GM19468 (cell line): ENCODE measurements around the gene USP6NL.
"Not testable (repeated sequence)": the region's sequence is repeated elsewhere in the genome, so short reads cannot be mapped to it uniquely, and the experiment has no call there.

Experiments used
- ATAC-seq: cut with Tn5 transposase; IDR thresholded peaks from one replicate; pipeline ENCODE4 v1.9.1; 2021; ENCODE audit warnings: mild to moderate bottlenecking, moderate library complexity, moderate number of reproducible peaks; ENCODE audit not compliant: unreplicated experiment; ENCODE audit errors: extremely low read depth

USP6NL gene

DNA sequence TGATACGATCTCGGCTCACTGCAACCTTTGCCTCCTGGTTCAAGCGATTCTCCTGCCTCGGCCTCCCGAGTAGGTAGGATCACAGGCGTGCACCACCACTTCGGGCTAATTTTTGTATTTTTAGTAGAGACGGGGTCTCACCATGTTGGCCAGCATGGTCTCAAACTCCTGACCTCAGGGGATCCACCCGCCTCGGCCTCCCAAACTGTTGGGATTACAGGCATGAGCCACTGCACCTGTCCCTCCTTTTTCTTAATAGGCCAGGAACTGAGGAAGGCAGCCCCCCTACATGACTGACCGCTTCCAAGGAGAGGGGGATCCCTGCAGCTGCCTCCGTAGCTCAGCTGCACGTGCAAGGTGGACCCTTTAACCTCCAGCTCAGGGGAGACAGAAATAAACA is 175.0 kb downstream of the USP6NL start:
- ATAC-seq = not testable (repeated sequence)

DNA sequence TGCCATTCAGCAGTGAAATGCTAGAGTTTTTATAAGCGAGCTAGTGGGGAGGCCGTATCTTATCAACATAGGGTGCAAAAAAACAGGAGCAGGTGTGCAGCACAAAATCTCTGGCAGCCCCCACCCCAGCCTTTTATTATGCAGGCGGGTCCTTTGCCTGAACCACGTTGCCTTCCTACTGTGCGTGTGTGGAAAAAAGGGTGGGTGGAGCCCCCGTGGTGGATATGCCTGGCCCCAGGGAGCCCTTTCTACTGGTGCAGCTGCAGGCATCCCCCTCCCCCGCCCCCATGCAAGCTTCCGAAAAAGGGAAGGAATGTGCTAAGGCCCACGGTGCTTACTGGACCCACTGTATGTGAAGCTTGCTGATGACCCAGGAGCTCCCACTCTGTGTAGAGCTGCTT is 175.9 kb downstream of the USP6NL start:
- ATAC-seq = no peak

DNA sequence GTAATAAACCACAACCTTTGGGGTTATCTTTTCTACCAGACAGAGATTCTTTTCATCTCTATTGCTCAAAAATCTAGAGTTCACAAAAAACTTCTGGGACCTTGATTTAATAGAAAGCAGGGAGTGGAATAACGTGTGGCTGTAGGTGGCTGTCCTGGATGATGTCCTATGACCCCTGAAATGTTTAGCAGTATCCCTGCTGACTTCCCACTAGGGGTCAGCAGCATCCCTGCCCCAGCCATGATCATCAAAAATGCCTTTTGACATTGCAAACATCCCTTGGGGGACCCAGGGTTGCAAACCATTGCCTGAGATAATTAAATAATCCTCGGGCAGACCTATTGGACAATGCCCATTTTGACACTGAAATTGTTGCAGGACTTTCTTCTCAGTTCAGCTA is 177.1 kb downstream of the USP6NL start:
- no peak for ATAC-seq

DNA sequence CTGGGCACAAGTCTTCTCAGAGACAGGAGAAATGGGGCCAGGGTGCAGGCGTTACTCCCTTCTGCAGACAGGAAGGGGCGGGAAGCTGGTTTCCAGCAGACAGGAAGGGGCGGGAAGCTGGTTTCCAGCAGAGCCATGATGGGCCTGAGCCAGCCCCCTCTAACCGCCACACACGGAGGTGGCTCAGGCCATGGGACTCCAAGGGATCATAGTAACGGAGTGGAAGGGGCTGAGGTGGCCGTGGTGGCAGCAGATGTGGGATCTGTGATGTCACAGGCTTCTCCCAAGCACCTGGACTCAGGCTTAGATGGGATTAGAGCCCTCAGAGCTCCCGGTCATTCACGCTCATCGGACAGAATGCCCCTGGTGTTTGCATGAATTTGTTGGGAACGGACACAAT is 177.8 kb downstream of the USP6NL start:
- ATAC-seq = no peak

DNA sequence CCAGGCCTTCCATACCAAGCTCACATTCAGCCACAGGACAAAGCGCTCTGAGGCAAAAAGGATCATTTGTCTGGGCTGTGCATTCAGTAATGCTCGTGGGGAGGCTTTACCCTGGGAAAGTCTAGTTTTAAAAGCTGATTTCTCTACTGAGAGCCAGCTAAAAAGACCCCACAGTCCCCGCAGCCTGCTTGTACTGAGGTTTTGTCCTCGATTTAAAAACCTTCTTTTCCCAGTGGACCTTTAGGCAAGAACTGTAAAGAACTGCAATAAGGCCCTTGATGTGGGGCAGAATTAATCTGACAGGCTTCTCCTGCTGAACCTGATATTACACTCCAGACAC is 180.3 kb downstream of the USP6NL start:
- no peak for ATAC-seq

DNA sequence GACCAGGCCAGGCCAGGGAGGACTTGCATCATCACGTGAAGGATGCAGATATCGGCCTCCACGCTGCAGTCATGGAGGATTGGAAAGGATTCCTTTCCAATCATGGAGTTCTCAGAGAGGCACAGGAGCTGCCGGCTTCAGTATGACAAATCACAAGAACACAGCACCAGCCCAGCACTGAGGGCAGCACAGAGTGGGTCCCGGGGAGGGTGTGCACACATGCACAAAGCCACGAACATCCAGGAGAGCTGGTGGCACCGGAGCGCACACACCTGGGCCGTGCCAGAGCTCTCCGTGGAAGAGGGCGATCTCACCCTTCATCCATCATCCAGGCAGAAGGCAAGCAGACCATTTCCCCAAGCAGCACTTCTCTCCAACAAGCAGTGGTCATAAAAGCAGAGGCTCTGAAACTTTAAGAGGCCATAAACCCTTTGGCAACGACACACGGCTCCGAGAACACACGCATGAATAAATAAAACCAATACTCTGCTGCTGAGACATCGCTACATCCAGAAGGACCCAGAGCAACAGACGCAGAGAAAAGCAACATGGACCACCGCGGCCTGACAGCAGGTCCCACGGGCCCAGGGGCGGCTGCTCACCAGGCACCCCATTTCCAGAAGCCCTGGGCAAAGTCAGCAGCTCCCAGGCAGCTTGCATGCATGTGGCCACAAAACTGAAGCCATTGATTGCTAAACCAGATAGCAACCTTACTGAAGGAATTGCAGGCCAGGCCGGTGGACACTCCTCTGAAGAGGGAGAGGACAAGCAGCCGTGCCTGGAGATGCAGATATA is 180.8 kb downstream of the USP6NL start:
- no peak for ATAC-seq

DNA sequence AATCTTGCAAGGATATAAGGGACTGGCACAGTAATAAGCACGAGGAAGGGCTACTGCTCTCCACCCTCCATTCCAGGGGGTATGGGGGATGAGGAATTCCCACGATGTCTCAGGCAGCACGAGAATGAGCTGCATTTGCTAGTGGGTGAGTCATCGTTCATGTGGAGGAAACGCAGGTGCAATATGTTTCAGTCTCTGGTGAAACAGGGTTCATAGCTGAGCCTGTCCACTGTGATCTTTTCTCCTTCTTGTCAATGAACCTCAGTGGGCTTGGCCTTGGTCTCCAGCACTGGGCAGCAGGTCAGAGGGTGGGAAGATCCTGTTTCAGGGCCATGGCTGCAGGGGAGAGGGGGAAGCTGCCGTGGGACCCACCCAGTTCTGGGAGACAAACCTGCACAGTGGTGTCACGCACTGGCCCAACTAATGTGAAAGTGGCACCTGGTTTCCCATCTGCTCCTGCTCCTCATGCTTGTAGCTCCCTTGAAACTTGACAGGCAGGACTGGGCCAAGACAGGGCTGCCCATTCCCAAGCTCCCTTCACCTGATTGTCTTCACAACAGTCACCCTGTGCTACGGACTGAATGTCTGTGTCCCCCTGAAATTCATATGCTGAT is 181.9 kb downstream of the USP6NL start:
- no peak for ATAC-seq

DNA sequence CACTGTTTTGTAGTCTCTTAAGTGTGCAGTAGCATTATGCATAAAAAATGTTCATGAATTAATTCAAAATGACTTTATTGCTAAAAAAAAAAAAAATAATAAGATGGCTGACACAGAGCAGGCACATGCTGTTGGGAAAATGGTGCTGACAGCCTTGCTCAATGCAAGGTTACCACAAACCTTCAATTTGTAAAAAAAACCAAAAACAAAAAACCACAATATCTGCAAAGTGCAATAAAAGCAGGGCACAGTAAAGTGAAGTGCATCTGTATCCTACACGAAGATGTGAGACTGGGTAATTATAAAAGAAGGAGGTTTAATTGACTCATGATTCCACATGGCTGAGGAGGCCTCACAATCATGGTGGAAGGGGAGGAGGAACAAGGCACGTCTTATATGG is 185.8 kb downstream of the USP6NL start:
- ATAC-seq = no peak

DNA sequence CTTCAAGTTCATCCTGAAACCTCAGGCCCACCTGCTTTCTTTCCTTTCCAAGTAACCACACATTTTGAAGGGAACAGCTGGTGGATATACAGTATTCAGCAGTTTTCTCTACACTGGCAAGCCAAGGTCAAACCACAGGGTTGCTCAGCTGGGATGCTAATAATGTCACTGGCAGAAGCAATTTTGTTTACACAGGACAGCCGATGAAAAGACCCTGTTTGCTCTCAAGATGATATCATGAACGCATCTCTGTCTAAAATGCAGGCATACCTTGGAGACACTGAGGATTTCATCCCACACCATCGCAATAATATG is 186.2 kb downstream of the USP6NL start:
- ATAC-seq = no peak

DNA sequence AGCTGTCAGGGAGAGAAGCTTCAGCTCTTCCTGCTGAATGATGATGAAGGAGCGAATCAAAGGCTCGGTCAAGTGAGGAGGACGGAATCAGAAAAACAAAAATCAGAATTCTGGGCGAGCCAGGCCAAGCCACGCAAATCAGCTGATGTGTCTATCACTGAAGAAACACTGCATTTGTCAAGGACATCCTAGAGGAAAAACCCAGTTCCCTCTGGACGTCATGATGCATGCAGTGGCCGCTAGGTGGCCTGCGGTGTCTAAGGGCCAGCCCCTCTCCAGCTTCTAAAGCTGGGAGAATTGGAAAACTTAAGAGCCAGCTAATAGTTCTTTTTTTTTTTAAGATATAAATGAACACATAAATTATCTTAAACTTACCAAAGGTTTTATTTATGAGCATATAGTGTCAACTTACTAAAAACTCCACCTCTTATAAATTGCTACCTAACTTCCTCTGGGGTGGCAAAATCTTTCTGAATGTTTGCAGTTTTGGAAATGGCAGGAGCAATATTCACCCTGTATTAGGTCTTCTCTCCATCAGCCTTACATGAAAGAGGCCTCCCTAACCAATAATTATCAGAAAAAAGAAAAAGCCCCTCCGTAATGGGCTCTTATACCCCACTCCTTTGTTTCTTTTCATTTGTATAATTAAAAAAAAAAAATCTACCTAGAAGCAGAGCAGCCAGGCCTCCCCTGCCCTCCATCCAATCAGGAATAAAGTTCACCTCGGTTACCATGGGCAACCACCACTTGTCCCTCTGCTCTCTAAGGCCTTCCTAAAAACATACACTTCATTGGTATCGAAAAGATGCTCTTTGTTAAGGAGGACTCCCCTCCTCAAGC is 186.8 kb downstream of the USP6NL start:
- ATAC-seq = no peak

DNA sequence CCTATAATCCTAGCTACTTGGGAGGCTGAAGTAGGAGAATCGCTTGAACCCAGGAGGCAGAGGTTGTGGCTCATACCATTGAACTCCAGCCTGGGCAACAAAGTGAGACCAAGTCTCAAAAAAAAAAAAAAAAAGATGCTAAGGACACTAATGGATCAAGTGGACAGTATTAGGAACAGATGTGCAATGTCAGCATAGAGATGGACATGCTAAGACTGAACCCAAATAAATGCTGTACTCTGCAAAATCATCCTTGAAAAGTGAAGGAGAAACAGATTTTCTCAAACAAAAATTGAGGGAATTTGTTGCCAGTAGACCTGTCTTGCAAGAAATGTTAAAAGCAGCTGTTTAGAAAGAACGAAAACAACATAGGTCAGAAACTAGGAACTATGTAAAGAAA is 194.5 kb downstream of the USP6NL start:
- no peak for ATAC-seq

DNA sequence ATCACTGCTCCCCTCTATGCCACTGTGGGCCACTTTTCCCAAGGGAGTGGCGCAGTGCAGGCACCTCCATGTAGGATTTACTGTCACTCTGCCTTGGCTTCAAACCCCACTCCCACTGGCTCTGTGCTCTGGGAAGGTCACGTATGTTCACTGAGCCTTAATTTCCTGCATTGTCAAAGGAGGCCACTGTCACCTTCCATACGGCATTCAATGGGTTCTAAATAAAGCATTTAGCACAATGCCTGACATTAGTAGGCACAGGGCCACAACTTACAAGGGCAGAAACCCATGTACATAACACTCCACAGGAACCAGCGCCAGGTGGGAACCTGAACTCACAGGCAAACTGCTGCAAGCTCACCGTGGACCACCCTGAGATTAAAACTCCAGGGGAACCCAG is 196.4 kb downstream of the USP6NL start:
- no peak for ATAC-seq

DNA sequence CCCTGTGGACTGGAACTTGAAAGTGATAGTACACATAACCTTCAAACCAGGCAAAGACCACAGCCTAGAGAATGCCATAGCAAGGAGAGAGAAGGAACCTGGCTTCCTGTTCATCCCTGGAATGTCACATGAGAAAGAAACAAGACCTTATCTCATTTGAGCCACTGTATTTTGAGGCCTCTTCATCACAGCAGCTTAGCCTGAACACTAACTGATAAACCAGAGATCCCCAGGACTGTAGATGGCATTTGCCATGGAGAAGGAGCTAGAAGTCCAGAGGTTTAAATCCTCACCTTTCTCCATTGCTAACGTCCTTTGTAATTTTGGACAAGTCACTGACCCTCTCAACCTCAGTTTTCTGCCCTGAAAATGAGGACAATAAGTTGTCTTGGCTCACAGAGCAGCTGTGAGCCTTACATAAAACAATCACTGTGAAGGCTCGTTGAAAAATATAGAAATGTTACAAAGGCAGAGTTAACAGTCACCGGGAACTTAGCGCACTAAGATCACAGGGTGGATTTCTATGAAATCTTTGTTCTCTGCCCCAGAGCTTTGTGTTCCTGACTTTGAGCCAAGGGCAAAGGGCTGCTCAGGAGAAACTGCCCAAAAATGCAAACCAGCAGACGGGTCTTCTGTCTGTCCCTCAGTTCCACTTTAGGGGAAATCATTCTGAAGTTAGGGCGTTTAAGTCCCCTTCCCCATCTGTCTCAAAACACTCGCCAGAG is 197.0 kb downstream of the USP6NL start:
- no peak for ATAC-seq

DNA sequence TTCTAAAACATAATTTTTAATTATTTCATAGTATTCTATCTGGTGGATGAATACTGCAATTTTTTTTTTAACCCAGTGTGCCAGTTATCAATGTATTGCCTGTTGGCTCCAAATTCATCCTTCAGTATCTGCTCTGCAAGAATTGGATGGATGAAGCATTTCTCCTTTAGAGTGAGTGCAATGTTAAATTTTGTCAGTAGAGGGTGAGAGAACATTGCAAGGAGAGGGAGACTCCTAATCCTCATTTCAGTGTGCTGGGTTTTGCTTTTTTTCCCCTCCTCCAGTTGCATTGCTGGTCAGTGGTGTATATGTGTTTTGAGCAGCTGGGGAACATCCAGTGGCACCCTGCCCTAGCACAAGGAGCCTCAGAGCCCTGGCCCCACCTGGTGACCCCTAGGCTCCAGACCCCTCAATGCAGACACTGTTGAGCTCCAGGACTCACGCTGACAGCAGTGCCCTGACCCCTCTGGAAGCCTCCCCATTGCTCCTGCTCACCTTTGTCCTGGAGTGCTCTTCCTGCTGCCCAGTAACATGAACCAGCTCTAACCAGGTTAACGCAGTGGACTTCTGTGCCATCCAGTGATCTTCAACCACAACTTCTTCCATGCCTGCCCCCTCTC is 199.4 kb downstream of the USP6NL start:
- no peak for ATAC-seq

DNA sequence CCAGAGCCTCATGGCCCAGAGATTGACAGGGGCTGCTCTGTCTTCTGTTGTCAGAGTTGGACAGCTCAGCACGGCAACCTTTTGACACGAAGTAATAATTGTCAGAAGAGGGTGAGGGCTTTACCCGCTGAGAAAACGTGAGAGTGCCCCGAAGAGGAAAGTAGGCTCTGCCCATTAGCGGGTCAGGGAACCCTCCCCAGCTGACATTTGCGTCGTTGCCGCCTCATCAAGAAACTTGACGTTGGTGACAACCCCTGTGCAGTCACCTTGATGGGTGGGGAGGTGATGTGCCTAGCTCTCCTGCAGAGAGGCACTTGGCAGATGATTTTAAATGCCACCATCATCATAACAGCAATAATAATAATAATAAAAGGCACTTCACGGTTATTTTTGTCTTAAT is 202.1 kb downstream of the USP6NL start:
- ATAC-seq = no peak

DNA sequence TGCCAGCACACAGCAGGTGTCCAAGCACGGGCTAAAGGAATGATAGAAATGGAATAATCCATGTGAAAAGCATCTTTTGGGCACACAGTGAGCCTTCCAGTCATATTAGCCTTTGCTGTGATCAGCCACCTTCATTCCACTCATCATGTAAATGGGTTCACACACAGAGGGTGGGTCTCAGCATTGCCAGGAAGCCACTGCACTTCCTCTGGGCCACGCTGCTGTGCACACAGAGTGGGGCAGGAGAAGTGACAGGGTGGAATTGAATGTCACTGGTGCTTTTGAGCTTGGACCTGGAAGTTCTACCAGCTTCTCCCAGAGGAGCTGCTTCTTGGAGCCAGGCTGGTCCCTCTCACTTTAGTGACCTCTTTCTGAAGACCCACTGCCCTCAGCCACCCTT is 203.5 kb downstream of the USP6NL start:
- no peak for ATAC-seq

DNA sequence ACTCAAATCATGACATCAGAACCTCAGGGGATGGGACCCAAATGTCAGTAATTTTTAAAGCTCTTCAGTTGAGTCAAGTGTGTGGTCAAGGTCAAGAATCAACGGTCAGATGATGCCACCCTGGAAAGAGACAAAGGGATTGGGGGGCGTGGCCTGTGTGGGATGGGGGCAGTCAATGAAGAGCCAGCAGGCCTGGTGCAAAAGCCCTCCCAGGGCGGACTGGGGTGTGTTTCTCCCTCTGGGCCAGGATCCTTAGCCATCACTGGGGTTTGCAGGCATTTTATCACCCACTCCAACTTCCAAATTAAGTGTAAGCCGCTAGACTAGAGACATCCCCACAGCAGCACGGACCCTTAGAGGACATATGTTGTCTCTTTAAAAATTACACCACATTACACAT is 204.7 kb downstream of the USP6NL start:
- ATAC-seq = no peak

DNA sequence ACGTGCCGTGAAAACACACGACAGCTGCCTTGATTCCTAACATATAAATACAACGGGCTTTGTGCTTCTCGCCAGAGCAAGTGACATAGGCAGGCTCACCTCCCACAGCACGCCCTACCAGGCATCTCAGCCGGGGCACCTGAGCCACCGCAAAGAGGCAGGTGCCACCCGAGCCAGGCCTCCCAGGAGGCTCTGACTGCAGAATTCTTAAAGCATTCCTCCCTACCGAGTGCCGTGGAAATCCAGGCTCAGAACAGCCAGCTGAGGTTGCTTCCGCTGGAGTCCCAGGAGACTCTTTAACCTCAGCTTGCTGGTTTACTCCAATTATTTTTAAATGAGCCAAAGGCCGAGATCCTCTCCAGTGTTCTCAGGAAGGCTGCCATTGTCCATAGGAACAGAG is 206.5 kb downstream of the USP6NL start:
- ATAC-seq = no peak
